Activated CD8-positive, alpha-beta memory T cell treated with anti-CD3 and anti-CD28 coated beads, Interleukin-2, amount 50 U/mL, for 1 hour (primary cell): Measurements from ENCODE around the gene ZNF780B.

Experiments
- DNase-seq: peaks from one replicate; pipeline ENCODE4 v3.0.0-alpha.2; 2020; ENCODE audit errors: extremely low read depth

Gene ZNF780B

GRCh38 chr19:39982883-39983282, 73.1 kb downstream of the ZNF780B start:
- no peak for DNase-seq
